NCI-H748 (cell line): ENCODE results near the gene ADGRG3.

ENCODE experiments used
- DNase-seq: peaks from one replicate; lab custom pipeline; 2025; ENCODE audit not compliant: unreplicated experiment; lab: John Stamatoyannopoulos, UW

ADGRG3 gene

GRCh38 chr16:57630407-57630797, 37.7 kb upstream of the ADGRG3 start:
- no peak for DNase-seq

GRCh38 chr16:57630931-57631845, 36.9 kb upstream of the ADGRG3 start:
- no peak for DNase-seq

DNA sequence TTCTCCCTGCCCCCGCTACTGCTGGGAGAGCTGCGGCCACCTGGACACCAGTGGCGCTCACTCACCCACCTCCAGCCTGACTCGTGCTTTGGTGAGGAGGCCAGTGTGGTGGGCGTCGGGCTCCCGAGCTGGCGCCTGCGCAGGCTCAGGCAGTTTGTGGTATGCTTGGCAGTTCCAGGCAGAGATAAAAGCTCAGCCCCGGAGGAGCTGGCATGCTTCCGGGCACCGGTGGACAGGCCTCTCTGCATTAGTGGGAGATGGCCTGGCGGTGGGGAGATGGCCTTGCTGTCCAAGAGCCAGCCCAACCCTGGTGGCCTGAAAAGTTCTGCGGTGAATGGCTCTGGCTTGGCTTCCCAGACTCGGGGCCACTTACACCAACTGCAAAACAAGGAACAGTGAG, 35.5 kb upstream of the ADGRG3 start:
- DNase-seq: no peak

DNA sequence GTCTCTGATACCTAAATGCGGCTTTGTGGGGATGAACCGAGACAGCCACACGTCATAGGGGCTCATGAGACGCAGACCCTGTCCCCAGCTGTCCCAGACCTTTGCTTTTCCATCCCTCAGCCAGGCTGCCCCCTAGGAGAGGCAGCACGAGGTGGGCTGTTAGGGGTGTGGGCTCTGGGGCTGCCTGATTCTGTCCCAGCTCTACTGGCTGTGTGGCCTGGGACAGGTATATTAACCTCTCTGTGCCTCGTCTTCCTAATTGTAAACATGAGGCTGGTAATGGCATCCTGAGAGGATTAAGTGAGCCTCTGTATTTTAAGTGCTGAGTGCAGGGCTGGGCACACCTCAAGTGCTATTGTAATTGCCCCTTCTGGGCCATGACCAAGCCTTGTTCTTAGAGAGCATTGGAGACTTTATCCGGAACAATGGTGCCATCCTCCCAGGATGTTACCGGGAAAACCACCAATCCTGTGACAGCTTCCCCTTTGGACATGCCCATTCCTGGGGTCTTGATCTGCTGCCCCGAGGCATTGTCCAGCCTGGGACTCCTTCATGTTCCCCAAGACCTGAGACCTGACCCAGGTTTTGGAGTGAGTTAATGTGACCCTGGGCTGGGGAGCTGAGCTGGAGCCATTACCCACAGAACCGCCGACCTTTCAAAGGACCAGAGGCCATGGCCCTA, 34.6 kb upstream of the ADGRG3 start:
- DNase-seq: no peak

GRCh38 chr16:57634171-57634570, 33.9 kb upstream of the ADGRG3 start:
- DNase-seq: no peak

- DNase-seq: no peak
Observed at GRCh38 chr16:57635266-57636097, 32.6 kb upstream of the ADGRG3 start.

DNA sequence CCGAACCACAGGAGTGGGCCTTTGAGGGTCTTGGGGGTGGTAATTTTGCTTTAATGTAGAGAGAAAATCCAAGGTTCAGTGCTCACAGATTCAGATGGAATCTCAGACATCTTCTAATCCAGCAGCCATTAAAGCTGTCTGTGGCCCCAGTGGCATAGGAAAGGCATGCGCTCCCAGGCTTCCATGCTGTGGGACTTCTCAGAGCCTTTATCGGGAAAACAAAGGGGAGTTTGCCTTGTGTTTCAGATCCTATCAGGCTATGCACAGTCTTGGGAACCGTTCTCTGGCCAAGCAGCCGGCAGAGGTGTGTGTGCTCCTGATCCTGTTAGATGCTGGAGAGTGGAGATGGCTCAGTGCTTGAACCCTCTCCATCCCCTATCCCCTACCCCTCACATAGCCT, 31.9 kb upstream of the ADGRG3 start:
- DNase-seq: no peak

DNA sequence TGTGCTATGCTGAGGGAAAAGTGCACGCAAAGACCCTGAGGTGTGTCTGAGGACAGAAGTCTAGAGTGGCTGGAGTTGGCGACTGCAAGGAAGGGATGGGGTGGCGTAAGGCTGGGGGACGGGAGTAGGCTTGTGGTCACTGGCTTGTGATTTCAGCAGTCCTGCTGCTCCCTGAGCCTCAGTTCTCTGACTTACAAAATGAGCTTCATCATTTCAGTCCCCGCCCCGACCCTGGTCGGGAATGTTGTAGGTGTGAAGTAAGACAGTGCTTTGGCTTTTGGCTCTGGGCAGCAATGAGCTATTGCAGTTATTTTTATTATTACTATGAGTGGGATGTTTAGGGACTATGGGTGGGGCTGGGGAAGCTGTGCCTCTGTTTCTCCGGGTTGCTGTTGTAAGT, 31.1 kb upstream of the ADGRG3 start:
- no peak for DNase-seq

DNA sequence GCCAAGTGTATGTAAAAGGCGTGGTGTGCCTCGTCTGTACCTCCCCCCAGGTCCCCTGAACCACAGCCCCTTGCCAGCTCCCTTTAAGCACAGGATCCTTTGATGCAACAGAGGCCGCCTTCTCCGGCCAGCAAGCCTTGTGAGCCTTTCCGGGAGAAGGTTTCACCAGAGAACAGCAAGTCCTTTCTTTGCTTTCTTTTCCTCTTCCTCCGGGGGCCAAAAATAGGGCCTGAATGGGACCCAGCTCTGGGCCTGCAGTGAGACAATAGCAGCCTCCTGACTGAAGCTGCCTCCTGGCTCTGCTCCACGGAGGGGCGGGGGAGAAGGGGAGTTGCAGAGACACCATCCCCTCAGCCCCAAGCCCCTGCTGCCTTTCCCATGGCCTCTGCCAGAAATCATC, 30.7 kb upstream of the ADGRG3 start:
- no peak for DNase-seq

DNA sequence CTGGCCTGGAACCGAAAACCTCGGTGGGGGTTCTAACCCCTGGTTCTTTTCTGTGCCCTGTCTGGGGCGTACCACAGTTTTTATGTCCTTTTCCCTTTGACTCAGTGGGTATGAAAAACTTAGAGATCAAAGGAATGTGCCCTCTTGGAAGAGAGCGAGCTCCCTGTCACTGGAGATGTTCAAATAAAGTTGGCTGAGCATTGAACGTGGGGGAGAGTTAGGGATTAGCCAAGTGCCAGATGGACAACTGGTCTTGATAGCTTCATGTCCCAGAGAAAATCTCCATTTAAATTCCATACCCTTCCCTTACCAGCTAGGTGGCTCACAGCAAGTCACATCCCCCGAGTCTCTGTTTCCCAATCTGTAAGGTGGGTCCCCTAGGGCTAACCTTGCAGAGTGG, 30.1 kb upstream of the ADGRG3 start:
- no peak for DNase-seq

GRCh38 chr16:57638381-57638780, 29.7 kb upstream of the ADGRG3 start:
- no peak for DNase-seq

- DNase-seq: peak; percentile 92
Observed at GRCh38 chr16:57639172-57639887, 28.8 kb upstream of the ADGRG3 start.

GRCh38 chr16:57640185-57640584, 27.9 kb upstream of the ADGRG3 start:
- DNase-seq: no peak

GRCh38 chr16:57640612-57641011, 27.5 kb upstream of the ADGRG3 start:
- no peak for DNase-seq

DNA sequence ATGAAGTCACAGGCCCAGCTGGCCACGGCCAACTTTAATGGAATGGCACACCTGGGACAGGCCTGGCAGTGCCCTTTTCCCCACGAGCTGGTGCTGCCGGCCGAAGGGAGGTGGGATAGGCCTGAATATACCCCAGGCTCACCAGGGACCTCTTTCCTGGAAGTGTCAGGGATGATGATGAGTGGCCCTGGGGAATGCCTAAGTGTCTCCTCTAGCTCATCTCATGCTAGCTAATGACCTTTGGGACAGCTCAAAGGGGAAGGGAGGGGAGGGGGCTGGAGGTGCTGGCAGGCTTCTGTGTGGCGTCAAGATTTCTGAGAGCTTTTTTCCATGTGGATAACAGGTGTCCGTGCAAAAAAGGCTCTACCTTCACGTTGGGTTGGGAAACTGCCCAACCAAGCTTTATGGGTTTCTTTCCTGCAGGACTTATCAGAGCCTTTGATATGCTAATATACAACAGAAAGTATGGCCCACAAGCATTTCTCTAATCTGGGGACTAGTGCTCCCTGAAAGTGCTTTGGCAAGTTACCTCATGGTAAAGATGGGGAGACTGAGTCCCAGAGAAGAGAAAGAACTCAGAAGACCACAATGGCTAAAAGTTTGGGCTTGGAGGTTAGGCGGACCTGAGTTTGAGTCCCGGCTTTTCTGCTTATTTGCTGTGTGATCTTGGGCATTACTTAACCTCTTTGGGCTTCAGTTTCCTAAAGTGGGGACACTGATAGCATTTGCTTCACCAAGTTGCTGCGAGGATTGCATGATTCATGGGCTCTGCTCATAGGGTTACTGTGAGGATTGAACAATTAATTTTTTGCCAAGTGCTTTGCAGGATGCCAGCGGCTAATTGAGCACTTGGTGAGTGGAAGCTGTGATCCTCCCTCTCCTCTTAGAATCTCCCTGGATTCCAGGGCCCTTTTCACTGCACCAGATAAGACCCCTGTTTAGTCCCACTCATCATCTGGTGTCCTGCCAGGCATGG, 25.7 kb upstream of the ADGRG3 start:
- DNase-seq: no peak

DNA sequence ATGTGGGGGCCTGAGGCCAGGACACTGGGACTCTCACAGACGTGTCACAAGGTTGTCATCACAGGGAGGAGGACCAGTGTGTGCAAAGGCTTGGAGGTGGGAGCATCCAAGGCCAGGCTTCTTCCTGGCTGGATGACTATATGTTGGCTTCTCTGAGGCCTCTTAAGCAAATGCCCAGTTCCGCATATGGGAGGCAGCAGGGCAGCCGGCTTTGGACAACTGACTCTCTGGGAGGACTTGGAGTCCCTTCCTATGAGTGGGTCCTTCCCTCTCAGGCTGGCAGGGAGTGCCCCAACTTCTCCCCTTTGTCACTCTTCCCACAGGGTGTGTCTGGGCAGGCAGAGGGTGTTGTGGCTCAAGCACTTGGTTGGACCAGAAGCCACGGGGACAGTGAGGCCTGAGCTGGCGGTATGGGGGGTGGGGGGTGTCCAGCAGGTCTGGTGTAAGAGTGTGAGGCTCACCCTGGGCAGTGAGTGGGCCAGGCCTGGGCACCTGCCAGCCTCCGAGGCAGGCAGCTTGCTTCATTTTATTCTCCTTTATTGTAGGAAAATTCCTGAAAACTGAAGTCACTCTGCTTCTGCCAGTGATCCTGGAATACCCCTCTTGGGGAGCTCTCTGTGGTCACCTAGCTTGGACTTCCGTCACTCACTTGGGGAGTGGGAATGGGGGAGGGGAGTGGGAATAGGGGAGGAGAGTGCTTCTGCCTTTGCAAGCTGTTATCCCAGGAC, 24.8 kb upstream of the ADGRG3 start:
- DNase-seq: no peak

DNA sequence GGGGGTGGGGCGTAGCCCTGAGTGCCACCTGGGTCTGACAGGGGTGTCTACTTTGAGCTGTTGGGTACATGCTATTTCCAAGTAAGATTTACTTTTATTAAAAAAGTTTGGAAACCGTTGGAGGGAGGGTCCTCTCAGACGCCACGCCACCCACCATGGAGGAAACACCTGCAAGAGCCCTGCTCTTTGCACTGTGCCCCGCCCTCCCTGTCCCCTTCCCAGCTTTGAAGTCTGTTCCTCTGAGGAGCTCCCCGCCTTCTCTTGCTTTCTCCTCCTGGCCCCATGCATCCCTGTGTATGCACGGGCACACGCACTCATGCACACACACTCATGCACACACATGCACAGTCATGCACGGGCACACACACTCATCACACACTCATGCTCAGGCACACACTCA, 24.2 kb upstream of the ADGRG3 start:
- no peak for DNase-seq

GRCh38 chr16:57644383-57645014, 23.6 kb upstream of the ADGRG3 start:
- DNase-seq: no peak

DNA sequence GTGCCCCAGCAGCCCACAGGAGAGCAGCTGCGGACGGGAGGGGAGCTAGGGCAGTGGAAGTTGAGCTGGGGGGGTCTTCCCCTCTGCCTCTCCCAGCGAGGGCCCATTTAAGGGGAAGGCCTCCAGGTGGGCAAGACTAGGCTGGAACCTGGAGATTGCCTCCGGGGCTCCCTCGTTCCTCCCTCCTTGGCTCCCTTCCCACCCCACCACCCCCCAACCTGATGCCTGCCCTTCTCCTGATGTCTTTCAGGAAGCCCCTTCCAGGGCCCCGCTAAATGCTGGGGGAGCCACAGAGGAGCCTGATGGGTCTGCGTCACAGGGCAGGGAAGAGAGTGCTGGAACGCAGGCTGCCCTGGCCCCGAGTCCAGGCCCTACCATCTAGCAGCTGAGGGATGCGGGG, 22.9 kb upstream of the ADGRG3 start:
- no peak for DNase-seq
